Measurements from ENCODE around the gene DAPK3.

DAPK3 gene

DNA sequence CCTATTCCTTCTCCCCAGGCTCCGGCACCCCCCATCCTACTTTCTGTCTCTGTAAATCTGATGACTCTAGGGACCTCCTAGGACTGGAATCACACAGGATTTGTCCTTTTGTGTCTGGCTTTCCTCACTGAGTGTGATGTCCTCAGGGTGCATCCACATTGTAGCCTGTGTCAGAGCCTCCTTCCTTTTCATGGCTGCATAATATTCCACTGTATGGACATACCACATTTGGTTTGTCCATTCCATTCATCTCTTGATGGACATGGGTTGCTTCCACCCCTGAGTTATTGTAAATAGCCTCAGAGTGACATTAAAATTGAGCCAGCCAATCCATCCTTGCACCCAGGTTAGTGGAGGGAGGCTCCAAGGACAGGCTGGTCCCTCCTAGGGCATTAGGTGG, 60.8 kb downstream of the DAPK3 start:
- DNase-seq (ENCODE audit: low read depth): no peak

Data from stimulated activated CD8-positive, alpha-beta memory T cell treated with anti-CD3 and anti-CD28 coated beads, Interleukin-15, amount 100 ng/mL, for 24 hours (primary cell).